HL-60 (cell line): Measurements from ENCODE around the gene HSPA12B.

Source experiments
- DNase-seq, 2 experiments: peaks; one replicate each; pipeline ENCODE4 v3.0.0-alpha.2; 2010 to 2020; ENCODE audit warnings: low read depth in 1 of 2, low spot score in 1 of 2
- H3K27ac ChIP-seq: fragments of 250-450 bp; sonication (Bioruptor Pico); replicated peaks from 2 replicates; pipeline ENCODE4 v1.5.1; 2020; ENCODE audit warnings: mild to moderate bottlenecking, moderate library complexity
- H3K27me3 ChIP-seq: fragments of 250-450 bp; sonication (Bioruptor Pico); 2 replicates; pipeline ENCODE4 v1.5.1; 2021; ENCODE audit warnings: mild to moderate bottlenecking, moderate library complexity; ENCODE audit not compliant: insufficient read depth, poor library complexity, severe bottlenecking
- H3K4me3 ChIP-seq: replicated peaks from 2 replicates; pipeline ENCODE4 v1.5.1; 2011; ENCODE audit warnings: mild to moderate bottlenecking, control low read depth, low read length; ENCODE audit not compliant: insufficient read depth
- GABPA ChIP-seq: IDR thresholded peaks from 2 replicates; pipeline ENCODE4 v1.6.1; 2012; ENCODE audit warnings: low read depth
- POLR2AphosphoS5 ChIP-seq: IDR thresholded peaks from 2 replicates; pipeline ENCODE4 v1.6.1; 2012; ENCODE audit warnings: low read depth
- SPI1 ChIP-seq: IDR thresholded peaks from 2 replicates; pipeline ENCODE4 v1.6.1; 2012; ENCODE audit warnings: low read depth, mild to moderate bottlenecking, borderline replicate concordance
- TF ChIP-seq, protein P1 (sequence below): IDR thresholded peaks from 2 replicates; pipeline ENCODE4 v1.6.1; 2012; ENCODE audit warnings: low read depth; ENCODE audit not compliant: insufficient replicate concordance
- TF ChIP-seq, protein P2 (sequence below): IDR thresholded peaks from one replicate; pipeline ENCODE4 v1.5.1; 2011; ENCODE audit warnings: low read length, control low read depth, inconsistent platforms; ENCODE audit not compliant: insufficient read depth

The HSPA12B gene

DNA sequence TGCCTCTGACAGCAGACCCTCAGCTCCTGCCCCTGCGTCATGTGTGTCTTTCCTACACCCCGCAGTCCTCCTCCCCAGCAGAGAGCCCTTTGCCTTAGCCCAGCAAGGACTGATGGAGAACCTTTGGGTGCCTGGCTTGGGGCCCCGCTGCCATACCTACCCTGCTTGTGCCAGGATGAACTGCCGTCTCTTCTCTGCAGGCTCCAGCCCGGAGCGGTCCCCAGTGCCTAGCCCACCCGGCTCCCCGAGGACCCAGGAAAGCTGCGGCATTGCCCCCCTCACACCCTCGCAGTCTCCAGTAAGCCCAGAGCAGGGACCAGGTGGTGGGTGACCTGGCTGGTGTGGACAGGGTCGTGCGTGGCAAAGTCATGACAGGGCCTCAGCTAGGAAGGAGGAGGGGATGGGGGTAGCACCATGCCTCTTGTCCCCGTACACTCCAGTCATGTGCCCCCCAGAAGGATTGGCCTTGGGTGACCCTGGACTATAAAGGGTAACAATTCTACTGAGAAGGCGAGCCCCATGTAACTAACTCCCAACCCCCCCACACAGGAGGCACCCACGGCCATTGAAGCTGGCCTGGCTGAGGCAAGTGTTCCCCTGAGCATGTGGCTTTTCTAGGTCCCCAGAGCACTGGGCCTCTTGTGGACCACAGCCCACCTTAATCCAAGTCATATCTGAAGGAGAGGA is 8.3 kb downstream of the HSPA12B start:
- Histone ChIP-seq H3K27ac (no peak overlapping the region), H3K27me3 (peaks cover 3% of the 10 kb centered on the region), H3K4me3 (no peak overlapping the region)
- TF ChIP-seq POLR2AphosphoS5 (no peak), SPI1 (no peak), GABPA (no peak)
- TF ChIP-seq, protein P1, sequence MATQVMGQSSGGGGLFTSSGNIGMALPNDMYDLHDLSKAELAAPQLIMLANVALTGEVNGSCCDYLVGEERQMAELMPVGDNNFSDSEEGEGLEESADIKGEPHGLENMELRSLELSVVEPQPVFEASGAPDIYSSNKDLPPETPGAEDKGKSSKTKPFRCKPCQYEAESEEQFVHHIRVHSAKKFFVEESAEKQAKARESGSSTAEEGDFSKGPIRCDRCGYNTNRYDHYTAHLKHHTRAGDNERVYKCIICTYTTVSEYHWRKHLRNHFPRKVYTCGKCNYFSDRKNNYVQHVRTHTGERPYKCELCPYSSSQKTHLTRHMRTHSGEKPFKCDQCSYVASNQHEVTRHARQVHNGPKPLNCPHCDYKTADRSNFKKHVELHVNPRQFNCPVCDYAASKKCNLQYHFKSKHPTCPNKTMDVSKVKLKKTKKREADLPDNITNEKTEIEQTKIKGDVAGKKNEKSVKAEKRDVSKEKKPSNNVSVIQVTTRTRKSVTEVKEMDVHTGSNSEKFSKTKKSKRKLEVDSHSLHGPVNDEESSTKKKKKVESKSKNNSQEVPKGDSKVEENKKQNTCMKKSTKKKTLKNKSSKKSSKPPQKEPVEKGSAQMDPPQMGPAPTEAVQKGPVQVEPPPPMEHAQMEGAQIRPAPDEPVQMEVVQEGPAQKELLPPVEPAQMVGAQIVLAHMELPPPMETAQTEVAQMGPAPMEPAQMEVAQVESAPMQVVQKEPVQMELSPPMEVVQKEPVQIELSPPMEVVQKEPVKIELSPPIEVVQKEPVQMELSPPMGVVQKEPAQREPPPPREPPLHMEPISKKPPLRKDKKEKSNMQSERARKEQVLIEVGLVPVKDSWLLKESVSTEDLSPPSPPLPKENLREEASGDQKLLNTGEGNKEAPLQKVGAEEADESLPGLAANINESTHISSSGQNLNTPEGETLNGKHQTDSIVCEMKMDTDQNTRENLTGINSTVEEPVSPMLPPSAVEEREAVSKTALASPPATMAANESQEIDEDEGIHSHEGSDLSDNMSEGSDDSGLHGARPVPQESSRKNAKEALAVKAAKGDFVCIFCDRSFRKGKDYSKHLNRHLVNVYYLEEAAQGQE = no peak
- TF ChIP-seq, protein P2, sequence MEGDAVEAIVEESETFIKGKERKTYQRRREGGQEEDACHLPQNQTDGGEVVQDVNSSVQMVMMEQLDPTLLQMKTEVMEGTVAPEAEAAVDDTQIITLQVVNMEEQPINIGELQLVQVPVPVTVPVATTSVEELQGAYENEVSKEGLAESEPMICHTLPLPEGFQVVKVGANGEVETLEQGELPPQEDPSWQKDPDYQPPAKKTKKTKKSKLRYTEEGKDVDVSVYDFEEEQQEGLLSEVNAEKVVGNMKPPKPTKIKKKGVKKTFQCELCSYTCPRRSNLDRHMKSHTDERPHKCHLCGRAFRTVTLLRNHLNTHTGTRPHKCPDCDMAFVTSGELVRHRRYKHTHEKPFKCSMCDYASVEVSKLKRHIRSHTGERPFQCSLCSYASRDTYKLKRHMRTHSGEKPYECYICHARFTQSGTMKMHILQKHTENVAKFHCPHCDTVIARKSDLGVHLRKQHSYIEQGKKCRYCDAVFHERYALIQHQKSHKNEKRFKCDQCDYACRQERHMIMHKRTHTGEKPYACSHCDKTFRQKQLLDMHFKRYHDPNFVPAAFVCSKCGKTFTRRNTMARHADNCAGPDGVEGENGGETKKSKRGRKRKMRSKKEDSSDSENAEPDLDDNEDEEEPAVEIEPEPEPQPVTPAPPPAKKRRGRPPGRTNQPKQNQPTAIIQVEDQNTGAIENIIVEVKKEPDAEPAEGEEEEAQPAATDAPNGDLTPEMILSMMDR = no peak
- no peak for DNase-seq

DNA sequence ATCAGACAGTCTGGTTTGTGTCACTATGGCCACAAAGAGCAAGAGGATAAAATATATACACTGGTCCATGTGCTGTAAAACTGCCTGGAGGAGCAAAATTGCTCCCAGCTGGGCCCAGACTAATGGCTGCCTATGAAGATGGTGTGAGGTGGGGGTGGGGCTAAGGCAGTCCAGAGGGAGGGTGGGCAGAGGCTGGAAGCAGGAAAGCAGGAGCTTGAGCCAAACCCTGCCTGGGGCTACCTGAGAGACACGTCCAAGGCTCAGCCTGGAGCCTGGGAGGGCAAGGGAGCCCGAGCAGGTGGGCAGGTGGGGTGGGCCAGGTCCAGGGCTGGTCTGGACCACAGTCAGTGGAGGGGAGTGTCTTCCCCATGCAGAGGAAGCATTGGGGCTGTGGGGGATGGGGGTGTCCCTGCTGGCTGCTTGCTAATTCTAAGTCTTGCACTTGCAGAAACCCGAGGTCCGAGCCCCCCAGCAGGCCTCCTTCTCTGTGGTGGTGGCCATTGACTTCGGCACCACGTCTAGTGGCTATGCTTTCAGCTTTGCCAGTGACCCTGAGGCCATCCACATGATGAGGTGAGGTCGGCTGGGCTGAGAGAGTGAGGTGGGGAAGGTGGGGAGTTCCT is 9.5 kb downstream of the HSPA12B start:
- DNase-seq = no peak
- Histone ChIP-seq H3K27me3 (peaks cover 2% of the 10 kb centered on the region), H3K4me3 (no peak overlapping the region), H3K27ac (no peak overlapping the region)
- TF ChIP-seq SPI1 (no peak), POLR2AphosphoS5 (no peak), GABPA (no peak)
- TF ChIP-seq, protein P1 = no peak
- TF ChIP-seq, protein P2 = no peak

DNA sequence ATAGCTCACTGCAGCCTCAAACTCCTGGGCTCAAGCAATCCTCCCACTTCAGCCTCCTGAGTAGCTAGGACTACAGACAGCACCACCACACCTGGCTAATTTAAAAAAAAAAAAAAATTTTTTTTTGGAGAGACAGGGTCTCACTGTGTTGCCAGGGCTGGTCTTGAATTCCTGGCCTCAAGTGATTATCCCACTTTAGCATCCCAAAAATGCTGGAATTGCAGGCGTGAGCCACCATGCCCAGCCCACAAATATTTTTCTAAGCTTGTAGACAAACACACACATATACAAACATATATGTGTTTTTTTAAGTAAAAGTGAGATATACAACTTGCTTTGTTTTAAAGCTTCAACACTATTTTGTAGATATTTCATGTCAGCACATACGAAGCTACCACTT is 10.8 kb downstream of the HSPA12B start:
- no peak overlapping the region for H3K4me3 ChIP-seq
- no peak for TF ChIP-seq SPI1
- H3K27ac ChIP-seq = no peak overlapping the region
- peaks cover 2% of the 10 kb centered on the region for H3K27me3 ChIP-seq
- DNase-seq = no peak

DNA sequence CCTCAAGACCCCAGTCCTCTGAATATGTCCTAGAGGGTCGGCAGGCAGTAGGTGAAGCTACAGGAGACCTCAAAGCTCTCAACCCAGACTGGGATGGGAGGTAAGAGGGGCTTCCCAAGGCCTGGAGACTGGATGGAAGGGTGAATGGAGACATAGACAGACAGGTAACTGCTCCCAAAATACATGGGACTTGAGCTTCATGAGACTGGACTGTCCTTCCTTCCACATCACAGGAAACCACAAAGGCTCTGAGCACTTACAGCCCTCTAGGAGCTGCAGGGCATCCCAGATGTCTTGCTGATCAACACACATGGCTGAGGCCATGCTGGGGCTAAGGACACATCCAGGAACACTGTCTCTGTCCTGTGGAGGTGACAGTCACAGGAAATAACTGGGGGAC is 11.6 kb downstream of the HSPA12B start:
- H3K4me3 ChIP-seq = no peak overlapping the region
- H3K27ac ChIP-seq = no peak overlapping the region
- no peak for DNase-seq
- peaks cover 2% of the 10 kb centered on the region for H3K27me3 ChIP-seq
- TF ChIP-seq, protein P2 = no peak
- TF ChIP-seq, protein P1 = no peak
- no peak for TF ChIP-seq POLR2AphosphoS5
- no peak for TF ChIP-seq SPI1
